Measurements from ENCODE around the gene CEBPG. TPM values are rescaled to one million over a fixed set of nuclear protein-coding genes. Genes with fewer than 3 reads are reported as not detected.

Gene CEBPG
- total RNA-seq, 1 experiment from 2014 or later = 41.5 TPM

GRCh38 chr19:33407140-33407551, 33.6 kb downstream of the CEBPG start:
- Histone ChIP-seq H3K4me3 (ENCODE audit: low read depth in 2 of 2, low read length in 2 of 2) (no peak overlapping the region), H3K27ac (ENCODE audit: low read length) (no peak overlapping the region), H3K36me3 (ENCODE audit: control insufficient read depth, insufficient read depth, low read length) (no peaks in the 10 kb centered on the region), H3K9me3 (ENCODE audit: control insufficient read depth, insufficient read depth, low read depth, low read length) (no peaks in the 10 kb centered on the region), H3K27me3 (ENCODE audit: control insufficient read depth, insufficient read depth, low read length) (no peaks in the 10 kb centered on the region), H3K4me1 (ENCODE audit: control insufficient read depth, insufficient read depth, low read length) (no peaks in the 10 kb centered on the region)
- CTCF ChIA-PET = interaction anchor here (1.0 to 1.3 kb wide), 3 partner anchors 12 to 172 kb away, joined by 3 to 7 read pairs (median 5); no protein-coding TSS in a partner anchor
- in situ Hi-C loops (cut with HindIII; ENCODE audit: low pct_unique_long_range_greater_than_20kb, low sequenced_read_pairs) (no loop called here), intact Hi-C loops (cut with micrococcal nuclease; ENCODE audit: unreplicated experiment) (loop anchor here (2.0 kb wide), 1 partner anchor 166 kb away; no protein-coding TSS in a partner anchor)
- DNase-seq (ENCODE audit: low read depth, low spot score) = no peak
- no TSS peak for BruUV-seq (replicated peaks)
- ATAC-seq = peak; percentile 51
- POLR2A ChIA-PET = no interaction called here
- TF ChIP-seq, protein P1, sequence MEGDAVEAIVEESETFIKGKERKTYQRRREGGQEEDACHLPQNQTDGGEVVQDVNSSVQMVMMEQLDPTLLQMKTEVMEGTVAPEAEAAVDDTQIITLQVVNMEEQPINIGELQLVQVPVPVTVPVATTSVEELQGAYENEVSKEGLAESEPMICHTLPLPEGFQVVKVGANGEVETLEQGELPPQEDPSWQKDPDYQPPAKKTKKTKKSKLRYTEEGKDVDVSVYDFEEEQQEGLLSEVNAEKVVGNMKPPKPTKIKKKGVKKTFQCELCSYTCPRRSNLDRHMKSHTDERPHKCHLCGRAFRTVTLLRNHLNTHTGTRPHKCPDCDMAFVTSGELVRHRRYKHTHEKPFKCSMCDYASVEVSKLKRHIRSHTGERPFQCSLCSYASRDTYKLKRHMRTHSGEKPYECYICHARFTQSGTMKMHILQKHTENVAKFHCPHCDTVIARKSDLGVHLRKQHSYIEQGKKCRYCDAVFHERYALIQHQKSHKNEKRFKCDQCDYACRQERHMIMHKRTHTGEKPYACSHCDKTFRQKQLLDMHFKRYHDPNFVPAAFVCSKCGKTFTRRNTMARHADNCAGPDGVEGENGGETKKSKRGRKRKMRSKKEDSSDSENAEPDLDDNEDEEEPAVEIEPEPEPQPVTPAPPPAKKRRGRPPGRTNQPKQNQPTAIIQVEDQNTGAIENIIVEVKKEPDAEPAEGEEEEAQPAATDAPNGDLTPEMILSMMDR (IDR thresholded peaks at IDR 0.05) = peak; percentile 71
- TF ChIP-seq POLR2AphosphoS5 (IDR thresholded peaks at IDR 0.05; ENCODE audit: low read depth, low read length) (no peak), TCF7L2 (IDR thresholded peaks at IDR 0.05; ENCODE audit: low read depth, low read length) (no peak)

GRCh38 chr19:33407716-33408115, 34.2 kb downstream of the CEBPG start:
- no peak overlapping the region for H3K27ac ChIP-seq (ENCODE audit: low read length)
- no peak overlapping the region for H3K4me3 ChIP-seq (ENCODE audit: low read depth in 2 of 2, low read length in 2 of 2)
- no peaks in the 10 kb centered on the region for H3K36me3 ChIP-seq (ENCODE audit: control insufficient read depth, insufficient read depth, low read length)
- no TSS peak for BruUV-seq (replicated peaks)
- in situ Hi-C loops (cut with HindIII; ENCODE audit: low pct_unique_long_range_greater_than_20kb, low sequenced_read_pairs) = no loop called here
- no peak for ATAC-seq
- DNase-seq (ENCODE audit: low read depth, low spot score) = no peak
- intact Hi-C loops (cut with micrococcal nuclease; ENCODE audit: unreplicated experiment) = loop anchor here (2.0 kb wide), 1 partner anchor 167 kb away; no protein-coding TSS in a partner anchor
- ChIA-PET CTCF (interaction anchor here (0.6 to 2.1 kb wide), 3 partner anchors 49 to 220 kb away, joined by 3 to 16 read pairs (median 5); no protein-coding TSS in a partner anchor), POLR2A (no interaction called here)
- H3K27me3 ChIP-seq (ENCODE audit: control insufficient read depth, insufficient read depth, low read length) = no peaks in the 10 kb centered on the region
- no peaks in the 10 kb centered on the region for H3K9me3 ChIP-seq (ENCODE audit: control insufficient read depth, insufficient read depth, low read depth, low read length)
- no peaks in the 10 kb centered on the region for H3K4me1 ChIP-seq (ENCODE audit: control insufficient read depth, insufficient read depth, low read length)
- TF ChIP-seq SIN3A (IDR thresholded peaks at IDR 0.05; ENCODE audit: borderline replicate concordance, insufficient read depth, low read depth, low read length) = no peak
- no peak for TF ChIP-seq TCF7L2 (IDR thresholded peaks at IDR 0.05; ENCODE audit: low read depth, low read length)
- TF ChIP-seq, protein P1 (IDR thresholded peaks at IDR 0.05) = no peak
- no peak for TF ChIP-seq POLR2AphosphoS5 (IDR thresholded peaks at IDR 0.05; ENCODE audit: low read depth, low read length)
- TF ChIP-seq, protein P2, sequence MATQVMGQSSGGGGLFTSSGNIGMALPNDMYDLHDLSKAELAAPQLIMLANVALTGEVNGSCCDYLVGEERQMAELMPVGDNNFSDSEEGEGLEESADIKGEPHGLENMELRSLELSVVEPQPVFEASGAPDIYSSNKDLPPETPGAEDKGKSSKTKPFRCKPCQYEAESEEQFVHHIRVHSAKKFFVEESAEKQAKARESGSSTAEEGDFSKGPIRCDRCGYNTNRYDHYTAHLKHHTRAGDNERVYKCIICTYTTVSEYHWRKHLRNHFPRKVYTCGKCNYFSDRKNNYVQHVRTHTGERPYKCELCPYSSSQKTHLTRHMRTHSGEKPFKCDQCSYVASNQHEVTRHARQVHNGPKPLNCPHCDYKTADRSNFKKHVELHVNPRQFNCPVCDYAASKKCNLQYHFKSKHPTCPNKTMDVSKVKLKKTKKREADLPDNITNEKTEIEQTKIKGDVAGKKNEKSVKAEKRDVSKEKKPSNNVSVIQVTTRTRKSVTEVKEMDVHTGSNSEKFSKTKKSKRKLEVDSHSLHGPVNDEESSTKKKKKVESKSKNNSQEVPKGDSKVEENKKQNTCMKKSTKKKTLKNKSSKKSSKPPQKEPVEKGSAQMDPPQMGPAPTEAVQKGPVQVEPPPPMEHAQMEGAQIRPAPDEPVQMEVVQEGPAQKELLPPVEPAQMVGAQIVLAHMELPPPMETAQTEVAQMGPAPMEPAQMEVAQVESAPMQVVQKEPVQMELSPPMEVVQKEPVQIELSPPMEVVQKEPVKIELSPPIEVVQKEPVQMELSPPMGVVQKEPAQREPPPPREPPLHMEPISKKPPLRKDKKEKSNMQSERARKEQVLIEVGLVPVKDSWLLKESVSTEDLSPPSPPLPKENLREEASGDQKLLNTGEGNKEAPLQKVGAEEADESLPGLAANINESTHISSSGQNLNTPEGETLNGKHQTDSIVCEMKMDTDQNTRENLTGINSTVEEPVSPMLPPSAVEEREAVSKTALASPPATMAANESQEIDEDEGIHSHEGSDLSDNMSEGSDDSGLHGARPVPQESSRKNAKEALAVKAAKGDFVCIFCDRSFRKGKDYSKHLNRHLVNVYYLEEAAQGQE (IDR thresholded peaks at IDR 0.05; ENCODE audit: insufficient read depth in 1 of 2, low read depth in 2 of 2, low read length in 1 of 2) = no peak

Data from Panc1 (cell line).